Measurements from ENCODE around the gene NEK6.

- TF ChIP-seq CTCF (conservative IDR thresholded peaks at IDR 0.05; ENCODE audit: low read depth, low read length) (no peak), EZH2 (IDR thresholded peaks at IDR 0.05; ENCODE audit: low read length, unreplicated experiment) (no peak)
These were observed 115.6 kb downstream of the NEK6 start for GRCh38 chr9:124373386-124373785.
